HG03139 (cell line): ENCODE data around the gene ATP5F1D.

ENCODE experiments used
- ATAC-seq: cut with Tn5 transposase; IDR thresholded peaks from one replicate; pipeline ENCODE4 v1.9.1; 2021; ENCODE audit not compliant: unreplicated experiment

ATP5F1D gene

GRCh38 chr19:1220477-1220930 lies 21.0 kb upstream of the ATP5F1D start:
- no peak for ATAC-seq

DNA sequence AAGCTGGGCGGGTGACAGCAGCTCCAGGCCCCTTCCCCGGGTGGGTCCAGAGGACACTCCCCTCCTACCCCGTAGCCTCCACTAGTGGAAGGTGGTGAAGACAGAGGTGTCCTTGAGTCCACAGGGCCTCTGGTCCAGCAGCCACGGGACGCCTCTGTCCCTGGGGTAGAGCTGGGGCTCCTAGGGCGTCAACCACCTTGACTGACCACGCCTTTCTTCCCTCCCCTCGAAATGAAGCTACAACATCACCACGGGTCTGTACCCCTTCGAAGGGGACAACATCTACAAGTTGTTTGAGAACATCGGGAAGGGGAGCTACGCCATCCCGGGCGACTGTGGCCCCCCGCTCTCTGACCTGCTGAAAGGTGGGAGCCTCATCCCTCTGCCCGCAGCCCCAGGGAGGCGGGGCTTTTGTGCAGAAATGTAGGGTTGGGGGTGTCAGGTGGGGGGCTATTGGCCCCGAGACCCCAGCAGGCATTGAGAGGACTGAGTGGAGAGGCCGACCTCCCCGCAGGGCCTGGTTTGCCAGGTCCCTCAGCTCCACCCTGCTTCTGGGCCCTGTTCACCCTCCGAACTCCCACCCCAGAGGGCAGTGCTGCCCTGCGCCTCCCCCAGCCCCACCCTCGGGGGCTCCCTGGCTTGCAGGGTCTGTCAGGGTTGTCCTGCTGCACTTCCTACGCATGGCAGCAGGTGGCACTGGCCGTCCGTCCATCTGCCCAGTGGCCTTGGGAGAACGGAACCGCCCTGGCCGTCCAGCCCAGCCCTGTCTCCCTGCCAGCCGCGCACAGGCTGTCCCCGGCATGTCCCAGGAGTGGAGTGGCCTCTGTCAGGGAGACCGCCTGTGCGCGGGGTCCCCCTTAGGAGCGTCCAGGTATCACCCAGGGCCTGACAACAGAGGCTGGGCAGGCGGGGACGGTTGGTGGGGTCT lies 20.3 kb upstream of the ATP5F1D start:
- ATAC-seq: no peak

DNA sequence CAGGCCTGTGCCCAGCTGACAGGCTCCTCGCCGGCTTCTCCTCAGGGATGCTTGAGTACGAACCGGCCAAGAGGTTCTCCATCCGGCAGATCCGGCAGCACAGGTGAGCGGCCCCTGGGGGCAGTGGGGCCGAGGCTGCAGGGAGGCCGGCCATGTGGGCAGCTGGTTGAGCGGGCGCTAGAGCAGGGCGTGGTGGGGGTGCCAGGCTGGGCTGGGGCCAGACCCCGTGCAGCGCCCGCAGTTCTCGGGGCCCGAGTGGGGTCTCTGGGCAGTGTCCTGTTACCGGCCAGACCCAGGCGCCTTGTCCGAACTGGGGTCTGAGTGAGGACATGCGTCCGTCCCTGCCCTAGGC lies 19.7 kb upstream of the ATP5F1D start:
- no peak for ATAC-seq

GRCh38 chr19:1222394-1222793 lies 19.2 kb upstream of the ATP5F1D start:
- ATAC-seq: no peak

DNA sequence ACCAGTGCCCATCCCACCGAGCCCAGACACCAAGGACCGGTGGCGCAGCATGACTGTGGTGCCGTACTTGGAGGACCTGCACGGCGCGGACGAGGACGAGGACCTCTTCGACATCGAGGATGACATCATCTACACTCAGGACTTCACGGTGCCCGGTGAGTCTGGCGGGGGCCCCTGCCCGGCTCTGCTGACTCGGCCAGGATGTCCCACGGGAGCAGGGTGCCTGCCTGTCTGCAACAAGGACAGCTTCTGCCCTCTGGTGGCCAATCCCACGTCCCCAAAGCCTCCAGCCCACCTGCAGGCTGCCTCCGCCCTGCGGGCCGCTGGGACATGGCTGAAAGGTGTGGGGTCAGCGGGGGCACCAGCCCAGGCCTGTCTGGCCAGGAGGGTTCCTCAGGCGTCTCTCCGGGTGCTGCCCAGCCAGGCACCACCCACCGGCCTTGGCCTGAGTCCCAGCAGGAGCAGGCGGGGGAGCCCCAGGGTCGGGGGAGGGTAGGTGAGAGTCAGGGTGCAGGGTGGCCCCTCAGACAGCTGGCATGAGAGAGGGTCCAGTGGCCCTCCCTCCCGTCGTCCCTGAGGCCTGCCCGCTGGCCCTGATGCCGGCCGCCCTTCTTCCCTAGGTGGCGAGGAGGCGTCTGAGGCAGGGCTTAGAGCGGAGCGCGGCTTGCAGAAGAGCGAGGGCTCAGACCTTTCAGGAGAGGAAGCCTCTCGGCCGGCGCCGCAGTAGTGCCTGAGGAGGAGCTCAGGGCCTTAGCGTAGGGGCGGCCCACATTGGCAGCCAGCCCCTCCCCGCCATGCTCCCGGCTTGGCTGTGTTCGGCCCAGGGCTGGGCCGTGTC lies 18.3 kb upstream of the ATP5F1D start:
- no peak for ATAC-seq

- ATAC-seq: no peak
Observed at GRCh38 chr19:1224047-1224825, 17.3 kb upstream of the ATP5F1D start.

- ATAC-seq: no peak
Observed at GRCh38 chr19:1224847-1225246, 16.7 kb upstream of the ATP5F1D start.

GRCh38 chr19:1225440-1226226 lies 15.9 kb upstream of the ATP5F1D start:
- no peak for ATAC-seq

- no peak for ATAC-seq
Observed at GRCh38 chr19:1226227-1226518, 15.4 kb upstream of the ATP5F1D start.

- no peak for ATAC-seq
Observed at GRCh38 chr19:1226522-1227303, 14.8 kb upstream of the ATP5F1D start.

GRCh38 chr19:1227304-1228054 lies 14.1 kb upstream of the ATP5F1D start:
- no peak for ATAC-seq

GRCh38 chr19:1228161-1228957 lies 13.2 kb upstream of the ATP5F1D start:
- no peak for ATAC-seq

DNA sequence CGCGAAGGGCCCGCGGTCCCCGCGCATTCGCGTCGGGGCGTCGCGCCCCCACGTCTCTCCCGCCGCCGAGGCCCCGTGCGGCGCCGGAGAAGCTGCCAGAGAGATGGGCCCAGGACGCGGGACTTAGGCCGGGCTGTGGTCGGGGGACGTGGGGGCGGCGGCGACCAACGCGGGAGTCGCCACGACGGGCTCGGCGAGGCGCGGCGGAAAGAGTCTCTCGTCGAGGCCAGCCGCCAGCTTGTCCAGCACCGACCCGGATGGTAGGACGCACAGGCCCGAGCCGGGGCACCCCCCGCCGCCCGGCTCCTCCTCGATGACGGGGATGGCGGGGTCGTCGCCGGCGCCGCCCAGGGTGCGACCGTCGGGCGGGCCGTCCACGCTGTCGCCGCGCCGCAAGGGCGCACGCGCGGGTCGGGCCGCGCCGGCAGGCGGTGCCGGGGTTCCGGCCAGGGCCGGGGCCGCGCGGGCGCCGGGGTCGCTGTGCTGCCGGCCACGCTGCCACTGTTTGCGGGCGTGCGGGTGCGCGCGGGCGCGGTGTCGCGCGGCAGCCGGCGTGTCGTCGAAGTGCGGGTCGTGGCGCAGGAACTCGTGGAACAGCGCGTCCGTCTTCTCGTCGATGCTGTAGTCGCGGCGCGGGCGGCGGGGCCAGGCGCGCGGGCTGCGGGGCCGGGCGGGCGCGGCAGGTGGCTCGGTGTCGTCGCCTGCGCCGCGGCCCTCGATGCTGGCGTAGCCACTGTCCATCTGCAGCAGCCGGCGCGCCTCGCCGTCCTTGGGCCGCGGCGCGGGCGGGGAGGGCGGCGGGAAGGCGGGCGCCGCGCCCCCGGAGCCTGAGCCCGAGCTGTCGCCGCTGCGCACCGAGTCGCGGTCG lies 12.3 kb upstream of the ATP5F1D start:
- no peak for ATAC-seq

- ATAC-seq: no peak
Observed at GRCh38 chr19:1229924-1230782, 11.4 kb upstream of the ATP5F1D start.

GRCh38 chr19:1230783-1231489 lies 10.6 kb upstream of the ATP5F1D start:
- ATAC-seq: no peak
